C1 segment of cervical spinal cord (tissue), 14 donors: ENCODE data around the gene NPIPA2.
"Not testable (repeated sequence)": the region's sequence is repeated elsewhere in the genome, so short reads cannot be mapped to it uniquely, and the experiment has no call there.

Experiments used
- DNase-seq, 14 donors: peaks; one replicate each; lab custom pipeline; 2025; lab: John Stamatoyannopoulos, UW

NPIPA2 gene

GRCh38 chr16:14742273-14743128 is at the start of gene NPIPA2:
TSS of gene NPIPA2 (plus strand) at chr16:14742533. CDS start at chr16:14748066, 5,533 bp downstream.
- DNase-seq = not testable (repeated sequence)

GRCh38 chr16:14694129-14694528 is 48.2 kb upstream of the NPIPA2 start, which contains the start of gene PLA2G10:
TSS of gene PLA2G10 (minus strand) at chr16:14694308. CDS start at chr16:14694229, 79 bp downstream.
- not testable (repeated sequence) for DNase-seq

- DNase-seq = not testable (repeated sequence)
Measured at GRCh38 chr16:14701859-14702258, 40.5 kb upstream of the NPIPA2 start.

GRCh38 chr16:14702672-14703071 is 39.7 kb upstream of the NPIPA2 start:
- not testable (repeated sequence) for DNase-seq

- DNase-seq = not testable (repeated sequence)
Measured at GRCh38 chr16:14703156-14704011, 38.9 kb upstream of the NPIPA2 start, which contains the start of gene NPIPA3. TSS of gene NPIPA3 (plus strand) at chr16:14703411. CDS start at chr16:14708944, 5,533 bp downstream.

- DNase-seq = not testable (repeated sequence)
Measured at GRCh38 chr16:14733233-14733632, 9.1 kb upstream of the NPIPA2 start.

- DNase-seq = not testable (repeated sequence)
Measured at GRCh38 chr16:14740832-14741385, 1.4 kb upstream of the NPIPA2 start.

GRCh38 chr16:14741794-14742193 is 539 bp upstream of the NPIPA2 start:
- DNase-seq = not testable (repeated sequence)

- DNase-seq = not testable (repeated sequence)
Measured at GRCh38 chr16:14773654-14774053, 31.3 kb downstream of the NPIPA2 start.

GRCh38 chr16:14775624-14776023 is 33.3 kb downstream of the NPIPA2 start:
- not testable (repeated sequence) for DNase-seq

GRCh38 chr16:14776763-14777162 is 34.4 kb downstream of the NPIPA2 start:
- not testable (repeated sequence) for DNase-seq

GRCh38 chr16:14779368-14779877 is 37.1 kb downstream of the NPIPA2 start:
- DNase-seq = not testable (repeated sequence)

GRCh38 chr16:14786180-14786579 is 43.8 kb downstream of the NPIPA2 start:
- not testable (repeated sequence) for DNase-seq

- not testable (repeated sequence) for DNase-seq
Measured at GRCh38 chr16:14789577-14789976, 47.2 kb downstream of the NPIPA2 start.

- DNase-seq = not testable (repeated sequence)
Measured at GRCh38 chr16:14790320-14790956, 48.1 kb downstream of the NPIPA2 start.

- DNase-seq = not testable (repeated sequence)
Measured at GRCh38 chr16:14792914-14793313, 50.6 kb downstream of the NPIPA2 start.

GRCh38 chr16:14797558-14797957 is 55.2 kb downstream of the NPIPA2 start:
- DNase-seq = not testable (repeated sequence)

- DNase-seq = not testable (repeated sequence)
Measured at GRCh38 chr16:14803577-14803976, 61.2 kb downstream of the NPIPA2 start.

- DNase-seq = not testable (repeated sequence)
Measured at GRCh38 chr16:14807184-14807678, 64.9 kb downstream of the NPIPA2 start.

GRCh38 chr16:14813890-14814289 is 71.6 kb downstream of the NPIPA2 start:
- not testable (repeated sequence) for DNase-seq
